ENCODE data around the gene ATF1.

- TF ChIP-seq CTCF (IDR thresholded peaks at IDR 0.05) (no peak), POLR2A (IDR thresholded peaks at IDR 0.05) (no peak)
Observed at GRCh38 chr12:50785406-50786001, 21.6 kb downstream of the ATF1 start.

All from stomach (tissue), 4 donors.